ENCODE measurements around the gene SERINC4.

DNA sequence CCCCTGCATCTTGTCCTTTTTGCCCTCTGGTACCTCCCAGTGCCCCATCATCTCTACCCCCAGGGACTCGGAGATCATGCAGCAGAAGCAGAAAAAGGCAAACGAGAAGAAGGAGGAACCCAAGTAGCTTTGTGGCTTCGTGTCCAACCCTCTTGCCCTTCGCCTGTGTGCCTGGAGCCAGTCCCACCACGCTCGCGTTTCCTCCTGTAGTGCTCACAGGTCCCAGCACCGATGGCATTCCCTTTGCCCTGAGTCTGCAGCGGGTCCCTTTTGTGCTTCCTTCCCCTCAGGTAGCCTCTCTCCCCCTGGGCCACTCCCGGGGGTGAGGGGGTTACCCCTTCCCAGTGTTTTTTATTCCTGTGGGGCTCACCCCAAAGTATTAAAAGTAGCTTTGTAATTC, 6.4 kb downstream of the SERINC4 start:
- TF ChIP-seq EZH2 (IDR thresholded peaks at IDR 0.05; ENCODE audit: insufficient read depth, poor library complexity, severe bottlenecking) (no peak), EZH2phosphoT487 (IDR thresholded peaks at IDR 0.05; ENCODE audit: insufficient read depth, low read depth) (no peak)

All from GM23248 (cell line).